OCI-LY3 (cell line): ENCODE results near the gene AP4M1.
A peak's percentile ranks its signal among the peaks of the same experiment; 100 is the strongest.

Experiments
- H2AFZ ChIP-seq: fragments of 200-600, 300-600 bp; shearing (Covaris generic); 2 replicates; pipeline ENCODE4 v1.6.0; 2014; ENCODE audit warnings: antibody characterized with exemption, low read depth, low read length
- H3K27ac ChIP-seq: fragments of 200-600, 300-600 bp; sonication (generic); 2 replicates; pipeline ENCODE4 v1.5.1; 2014; ENCODE audit warnings: mild to moderate bottlenecking, low read length, moderate library complexity, mixed read lengths
- H3K27me3 ChIP-seq: fragments of 200-600, 300-600 bp; sonication (generic); 2 replicates; pipeline ENCODE4 v1.6.1; 2014; ENCODE audit warnings: low read depth, low read length, mixed read lengths
- H3K36me3 ChIP-seq: fragments of 200-600, 300-600 bp; sonication (generic); replicated peaks from 2 replicates; pipeline ENCODE3; 2014; ENCODE audit warnings: low read depth, low read length, mixed read lengths
- H3K4me1 ChIP-seq: fragments of 300-600, 200-600 bp; sonication (generic); 2 replicates; pipeline ENCODE4 v1.6.1; 2014; ENCODE audit warnings: low read length, mixed read lengths
- H3K4me2 ChIP-seq: fragments of 200-600, 300-600 bp; sonication (generic); 2 replicates; pipeline ENCODE4 v1.6.1; 2014; ENCODE audit warnings: low read length, mixed read lengths
- H3K4me3 ChIP-seq: fragments of 300-600, 200-600 bp; sonication (generic); 2 replicates; pipeline ENCODE4 v1.5.1; 2014; ENCODE audit warnings: antibody characterized with exemption, mild to moderate bottlenecking, low read length, moderate library complexity
- H3K79me2 ChIP-seq: fragments of 300-600, 200-600 bp; shearing (Covaris generic); 2 replicates; pipeline ENCODE4 v1.6.1; 2014; ENCODE audit warnings: mild to moderate bottlenecking, low read length, mixed read lengths
- H3K9ac ChIP-seq: fragments of 300-600, 200-600 bp; shearing (Covaris generic); 2 replicates; pipeline ENCODE4 v1.6.0; 2014; ENCODE audit warnings: mild to moderate bottlenecking, low read length, moderate library complexity
- H3K9me3 ChIP-seq: fragments of 200-600, 300-600 bp; shearing (Covaris generic); 2 replicates; pipeline ENCODE4 v1.6.1; 2014; ENCODE audit warnings: low read length, mixed read lengths; ENCODE audit not compliant: insufficient read depth
- H4K20me1 ChIP-seq: fragments of 200-600, 300-600 bp; sonication (generic); 2 replicates; pipeline ENCODE4 v1.6.1; 2016; ENCODE audit warnings: low read length, mixed read lengths; ENCODE audit not compliant: insufficient read depth
- CTCF ChIP-seq: fragments of 200-600, 300-600 bp; sonication (generic); IDR thresholded peaks from 2 replicates; pipeline ENCODE4 v1.5.1; 2014; ENCODE audit warnings: antibody characterized with exemption, low read length, low read depth
- EZH2phosphoT487 ChIP-seq: fragments of 200-600 bp; shearing (Covaris generic); IDR thresholded peaks from 2 replicates; pipeline ENCODE4 v1.6.1; 2018; ENCODE audit warnings: antibody characterized with exemption, mixed run types, low read depth

Gene AP4M1

GRCh38 chr7:100085515-100085914, 15.9 kb upstream of the AP4M1 start:
- Histone ChIP-seq H3K9ac (no peak overlapping the region), H4K20me1 (no peaks in the 10 kb centered on the region), H2AFZ (no peak overlapping the region), H3K27ac (no peak overlapping the region), H3K4me2 (no peak overlapping the region), H3K9me3 (no peaks in the 10 kb centered on the region), H3K36me3 (no peaks in the 10 kb centered on the region), H3K27me3 (peaks cover 12% of the 10 kb centered on the region; the same call in 1 of the 2 replicates), H3K4me3 (no peak overlapping the region), H3K4me1 (peaks cover 17% of the 10 kb centered on the region), H3K79me2 (peaks cover 20% of the 10 kb centered on the region)
- TF ChIP-seq EZH2phosphoT487 (no peak), CTCF (no peak)

GRCh38 chr7:100087055-100087750, 14.2 kb upstream of the AP4M1 start:
- TF ChIP-seq EZH2phosphoT487 (no peak), CTCF (no peak)
- H3K4me1 ChIP-seq = peaks cover 16% of the 10 kb centered on the region
- H3K9ac ChIP-seq = no peak overlapping the region
- no peaks in the 10 kb centered on the region for H3K9me3 ChIP-seq
- H3K27ac ChIP-seq = no peak overlapping the region
- no peaks in the 10 kb centered on the region for H4K20me1 ChIP-seq
- no peak overlapping the region for H2AFZ ChIP-seq
- H3K79me2 ChIP-seq = peaks cover 9% of the 10 kb centered on the region
- H3K4me3 ChIP-seq = no peak overlapping the region
- H3K27me3 ChIP-seq = peaks cover 12% of the 10 kb centered on the region; the same call in 1 of the 2 replicates
- H3K4me2 ChIP-seq = no peak overlapping the region
- H3K36me3 ChIP-seq = peaks cover 14% of the 10 kb centered on the region

GRCh38 chr7:100088095-100088620, 13.3 kb upstream of the AP4M1 start:
- Histone ChIP-seq H2AFZ (peak overlapping the region; percentile 65; the same call in 1 of the 2 replicates), H3K36me3 (peaks cover 23% of the 10 kb centered on the region), H3K27ac (peak overlapping the region; percentile 55), H3K4me3 (peak overlapping the region; percentile 90), H3K4me2 (peak overlapping the region; percentile 93), H3K9ac (peak overlapping the region; percentile 85), H4K20me1 (peaks cover 4% of the 10 kb centered on the region; the same call in 1 of the 2 replicates), H3K79me2 (peaks cover 9% of the 10 kb centered on the region), H3K4me1 (peaks cover 11% of the 10 kb centered on the region), H3K27me3 (peaks cover 12% of the 10 kb centered on the region; the same call in 1 of the 2 replicates), H3K9me3 (no peaks in the 10 kb centered on the region)
- TF ChIP-seq EZH2phosphoT487 (no peak), CTCF (no peak)

GRCh38 chr7:100088621-100089457, 12.6 kb upstream of the AP4M1 start, which contains the start of gene COPS6:
Gene COPS6 (plus strand): TSS chr7:100088969. CDS start chr7:100088991, 22 bp downstream.
- Histone ChIP-seq H3K27me3 (peaks cover 12% of the 10 kb centered on the region; the same call in 1 of the 2 replicates), H3K4me1 (peaks cover 11% of the 10 kb centered on the region), H3K79me2 (peaks cover 9% of the 10 kb centered on the region), H2AFZ (peak within 1 kb of the TSS; percentile 65; the same call in 1 of the 2 replicates), H3K9ac (peak within 1 kb of the TSS; percentile 85), H4K20me1 (peaks cover 6% of the 10 kb centered on the region; the same call in 1 of the 2 replicates), H3K9me3 (no peaks in the 10 kb centered on the region), H3K27ac (peak within 1 kb of the TSS; percentile 55), H3K4me2 (peak within 1 kb of the TSS; percentile 93), H3K36me3 (peaks cover 30% of the 10 kb centered on the region), H3K4me3 (peak within 1 kb of the TSS; percentile 90)
- TF ChIP-seq CTCF (no peak), EZH2phosphoT487 (no peak)
